ENCODE measurements around the gene NOS1.
"Not testable (repeated sequence)": the region's sequence is repeated elsewhere in the genome, so short reads cannot be mapped to it uniquely, and the experiment has no call there.

Gene NOS1

DNA sequence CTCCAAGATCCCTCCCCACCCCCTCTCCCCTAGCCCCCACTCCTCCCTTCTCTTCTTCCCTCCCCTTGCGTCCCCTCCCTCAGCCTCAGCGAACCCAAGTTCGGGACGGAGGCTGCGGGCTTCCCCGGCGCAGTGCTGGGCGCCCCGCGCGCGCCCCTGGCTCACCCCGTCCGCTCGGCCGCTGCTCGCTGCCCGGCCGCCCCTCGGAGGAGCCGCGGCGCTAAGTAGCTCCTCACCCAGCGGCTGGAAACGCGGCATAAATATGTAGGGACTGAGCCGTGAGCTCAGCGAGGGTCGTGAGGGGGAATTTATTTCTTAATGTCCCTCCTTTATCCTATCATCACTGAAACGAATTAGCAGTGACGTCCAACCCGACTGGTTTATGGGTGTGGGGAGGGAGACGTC lies at the start of gene NOS1:
TSS of gene NOS1 (minus strand) at position 280 of the 405 bp plus-strand sequence. CDS start 30,557 bp downstream, outside the sequence.
- no peak for DNase-seq (ENCODE audit: low read depth in 2 of 2)

GRCh38 chr12:117409286-117409685 lies 47.9 kb upstream of the NOS1 start:
- no peak for DNase-seq (ENCODE audit: low read depth in 2 of 2)

DNA sequence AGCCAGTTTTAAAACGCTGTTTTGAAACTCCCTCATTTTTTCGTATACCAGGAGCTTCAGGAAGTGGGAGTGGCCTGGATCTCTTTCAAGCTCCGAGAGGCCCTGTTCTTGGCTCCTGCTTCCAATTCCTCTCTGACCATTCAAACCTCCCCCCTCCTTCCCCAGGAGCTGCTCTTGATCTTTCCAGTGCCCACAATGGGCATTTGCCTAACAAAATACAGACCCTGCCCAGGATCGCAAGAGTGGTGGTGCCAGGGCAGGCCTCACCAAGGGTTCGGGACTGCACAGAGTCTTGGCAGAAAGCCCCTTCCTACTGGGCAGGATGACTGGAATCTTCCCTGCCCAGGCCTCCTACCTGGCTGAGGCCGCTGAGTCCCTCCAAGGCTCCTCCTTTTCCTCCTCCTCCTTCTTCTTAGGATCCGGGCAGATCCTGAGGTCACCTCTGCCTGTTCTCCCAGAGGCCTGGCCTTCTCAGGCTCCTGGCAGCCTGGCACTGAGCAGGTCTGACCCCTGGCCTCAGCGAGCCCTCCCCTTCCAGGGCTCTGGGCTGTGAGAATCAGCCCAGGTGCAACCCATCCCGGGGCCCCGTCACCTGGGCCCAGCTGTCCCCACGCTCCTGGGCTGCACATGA lies 46.9 kb upstream of the NOS1 start:
- no peak for DNase-seq (ENCODE audit: low read depth in 2 of 2)

DNA sequence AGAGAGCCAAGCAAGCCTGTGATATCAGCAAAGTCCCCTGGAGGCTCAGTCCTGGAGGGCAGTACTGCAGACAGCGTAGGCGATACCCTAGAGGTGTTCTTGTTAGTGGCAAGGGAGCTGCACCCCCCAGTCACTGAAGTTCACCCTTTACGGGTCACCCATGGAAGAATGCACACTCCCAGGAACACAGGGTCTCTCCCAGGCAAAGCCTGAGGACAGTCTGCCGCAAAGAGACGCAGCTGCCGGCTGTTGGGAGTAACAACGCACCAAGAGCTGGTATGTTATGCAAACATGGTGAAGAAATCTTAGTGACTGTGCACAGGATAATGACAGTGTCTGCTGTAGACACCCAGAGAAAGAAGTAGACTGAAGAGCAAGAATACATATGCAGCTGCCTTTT lies 43.5 kb upstream of the NOS1 start:
- no peak for DNase-seq (ENCODE audit: low read depth in 2 of 2)

DNA sequence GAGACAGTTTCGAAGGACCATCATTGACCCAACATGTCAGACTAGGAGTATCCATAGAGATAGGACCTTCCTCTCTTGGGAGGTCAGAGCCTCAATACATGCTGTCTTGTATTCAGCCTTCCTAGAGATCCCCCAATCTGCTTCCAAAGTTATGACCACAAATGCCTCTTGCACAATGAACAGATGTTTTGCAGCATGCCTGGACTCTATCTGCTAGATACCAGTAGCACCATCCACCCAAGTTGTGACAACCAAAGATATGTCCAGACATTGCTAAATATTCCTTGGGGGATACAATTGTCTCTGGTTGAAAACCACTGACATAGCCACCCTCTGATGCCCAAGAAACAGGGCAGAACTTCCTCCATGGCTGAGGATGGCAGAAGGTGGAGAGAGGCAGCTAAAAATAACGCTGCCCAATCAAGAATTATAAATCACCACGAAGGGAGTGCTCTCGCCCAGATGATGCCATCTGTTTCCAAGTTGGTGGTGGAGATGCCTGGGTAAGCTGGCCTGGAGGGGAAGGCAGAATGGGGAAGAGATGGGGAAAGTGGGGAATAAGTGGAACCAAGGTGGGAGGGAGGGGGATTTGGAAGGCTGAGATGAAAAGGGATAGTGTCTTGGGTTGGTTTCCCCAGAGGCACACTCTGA lies 42.9 kb upstream of the NOS1 start:
- no peak for DNase-seq (ENCODE audit: low read depth in 2 of 2)

- DNase-seq (ENCODE audit: low read depth in 2 of 2), result no peak
These were observed 42.2 kb upstream of the NOS1 start for GRCh38 chr12:117403586-117404139.

- DNase-seq (ENCODE audit: low read depth in 2 of 2), result no peak
These were observed 40.9 kb upstream of the NOS1 start for GRCh38 chr12:117402363-117402762.

- no peak for DNase-seq (ENCODE audit: low read depth in 2 of 2)
These were observed 39.5 kb upstream of the NOS1 start for GRCh38 chr12:117400912-117401311.

DNA sequence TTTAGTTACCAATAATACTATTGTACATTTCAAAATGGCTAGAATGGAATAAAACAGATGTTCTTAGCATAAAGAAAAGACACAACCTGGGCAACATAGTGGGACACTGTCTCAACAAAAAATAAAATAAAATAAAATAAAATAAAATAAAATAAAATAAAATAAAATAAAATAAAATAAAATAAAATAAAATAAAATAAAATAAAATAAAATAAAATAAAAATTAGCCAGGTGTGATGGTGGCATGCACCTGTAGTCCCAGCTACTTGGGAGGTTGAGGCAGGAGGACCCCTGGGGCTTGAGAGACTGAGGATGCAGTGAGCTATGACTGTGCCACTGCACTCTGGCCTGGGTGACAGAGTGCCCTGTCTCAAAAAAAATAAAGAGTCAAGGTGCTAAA lies 37.1 kb upstream of the NOS1 start:
- not testable (repeated sequence) for DNase-seq (ENCODE audit: low read depth in 2 of 2)

DNA sequence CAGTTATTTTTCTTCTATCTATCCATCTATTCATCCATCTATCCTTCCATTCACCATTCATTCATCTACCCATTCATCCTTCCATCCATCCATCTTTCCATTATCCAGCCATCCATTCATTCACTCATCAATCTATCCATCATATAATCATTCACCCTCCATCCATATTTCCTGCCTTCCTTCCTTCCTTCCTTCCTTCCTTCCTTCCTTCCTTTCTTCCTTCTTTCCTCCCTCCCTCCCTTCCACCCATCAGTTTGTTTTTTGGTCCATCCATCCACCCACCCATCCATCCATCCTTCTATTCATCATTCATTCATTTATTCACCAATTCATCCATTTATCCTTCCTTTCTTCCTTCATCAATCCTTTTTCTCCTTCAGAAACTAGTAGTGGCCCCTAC lies 34.3 kb upstream of the NOS1 start:
- DNase-seq (ENCODE audit: low read depth in 2 of 2), result no peak

DNA sequence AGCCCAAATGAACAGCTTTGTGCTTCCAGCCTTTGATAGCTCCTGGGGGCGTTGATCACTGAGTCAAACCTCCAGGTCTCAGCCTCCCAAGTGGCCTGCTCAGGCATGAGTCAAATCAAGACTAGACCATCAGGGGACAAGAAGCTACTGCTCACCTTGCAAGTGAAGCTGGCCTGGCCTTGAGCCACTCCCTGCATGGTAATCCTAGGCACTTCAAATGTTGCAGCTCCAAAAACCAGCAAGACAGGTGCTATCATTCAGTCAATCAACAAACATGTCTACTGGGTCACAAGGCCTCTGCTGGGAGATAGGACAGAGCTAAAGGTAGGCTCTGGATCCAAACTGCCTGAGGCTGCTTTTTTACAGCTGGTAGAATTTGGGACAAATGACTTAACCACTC lies 33.1 kb upstream of the NOS1 start:
- DNase-seq (ENCODE audit: low read depth in 2 of 2), result no peak

DNA sequence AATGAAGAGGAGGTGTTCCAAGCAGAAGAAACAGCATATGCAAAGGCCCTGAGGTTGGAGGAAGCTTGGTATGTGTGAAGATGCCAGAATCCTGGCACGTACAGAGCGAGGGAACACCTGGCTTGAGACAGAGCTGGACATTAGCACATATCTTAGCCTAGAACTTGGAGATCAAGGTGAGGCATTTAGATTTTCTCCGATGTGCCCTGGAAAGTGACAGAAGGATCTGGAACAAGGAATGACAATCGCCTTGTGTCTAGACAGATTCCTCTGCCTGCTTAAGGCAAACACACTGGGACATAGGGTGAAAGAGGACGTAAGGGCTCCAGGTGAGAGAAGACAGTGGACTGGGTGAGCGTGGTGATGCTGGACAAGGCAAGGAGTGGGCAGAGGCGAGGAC lies 32.2 kb upstream of the NOS1 start:
- no peak for DNase-seq (ENCODE audit: low read depth in 2 of 2)

DNA sequence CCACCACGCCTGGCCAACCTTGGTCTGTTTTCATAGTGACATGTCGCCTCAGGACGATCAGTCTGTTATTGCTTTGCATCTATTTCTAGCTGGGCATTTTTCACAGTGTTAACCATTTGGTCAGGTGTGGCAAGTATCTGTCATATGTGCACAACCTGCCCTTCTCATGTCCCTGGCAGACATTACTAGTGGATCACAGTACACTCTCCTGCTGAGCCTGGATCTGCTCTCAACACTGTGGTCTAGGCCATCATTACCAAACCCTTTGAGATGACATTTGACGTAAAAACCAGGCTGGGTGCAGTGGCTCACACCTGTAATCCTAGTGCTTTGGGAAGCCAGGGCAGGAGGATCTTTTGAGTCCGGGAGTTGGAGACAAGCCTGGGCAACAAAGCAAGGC lies 29.4 kb upstream of the NOS1 start:
- DNase-seq (ENCODE audit: low read depth in 2 of 2), result no peak

DNA sequence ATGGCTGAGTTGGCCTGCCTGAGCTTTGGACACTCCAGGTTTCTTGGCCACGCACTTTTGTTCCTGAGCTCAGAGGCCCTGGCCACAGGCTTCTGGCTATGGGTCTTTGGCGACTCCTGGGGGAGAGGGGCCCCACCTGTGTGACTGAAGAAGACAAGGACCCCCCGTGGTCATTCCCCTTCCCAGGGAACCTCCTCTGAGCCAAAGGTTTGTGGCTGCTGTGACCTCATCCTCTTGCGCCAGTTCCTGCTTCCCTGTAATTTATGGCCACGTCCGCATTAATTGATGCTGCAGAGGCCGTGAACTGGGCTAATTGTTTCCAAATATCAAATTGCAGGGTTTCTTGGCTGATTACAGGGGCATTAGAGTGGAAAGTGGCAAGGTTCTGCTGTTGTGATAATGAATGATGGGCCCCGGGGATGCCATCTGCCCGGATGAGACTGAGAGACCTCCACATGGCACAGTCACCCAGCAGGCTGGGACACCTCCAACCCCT lies 27.6 kb upstream of the NOS1 start:
- DNase-seq (ENCODE audit: low read depth in 2 of 2), result no peak

DNA sequence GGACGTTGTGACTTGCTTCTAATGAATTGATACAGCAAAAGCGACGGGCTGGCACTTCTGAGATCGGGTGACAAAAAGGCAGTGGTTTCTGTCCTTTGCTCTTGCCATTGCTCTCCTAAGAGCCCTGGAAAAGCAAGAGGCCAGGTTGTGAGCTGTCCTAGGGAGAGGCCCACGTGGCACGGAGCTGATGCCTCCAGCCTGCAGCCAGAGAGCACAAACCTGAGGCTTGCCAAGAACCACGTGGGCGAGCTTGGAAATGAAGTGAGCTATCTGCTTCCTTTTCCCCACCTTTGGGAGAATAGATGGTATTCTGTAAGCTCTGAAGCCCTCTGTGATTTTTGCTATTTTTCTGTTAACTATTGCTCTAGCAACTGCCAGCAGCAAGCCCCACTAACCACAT lies 26.4 kb upstream of the NOS1 start:
- no peak for DNase-seq (ENCODE audit: low read depth in 2 of 2)

DNA sequence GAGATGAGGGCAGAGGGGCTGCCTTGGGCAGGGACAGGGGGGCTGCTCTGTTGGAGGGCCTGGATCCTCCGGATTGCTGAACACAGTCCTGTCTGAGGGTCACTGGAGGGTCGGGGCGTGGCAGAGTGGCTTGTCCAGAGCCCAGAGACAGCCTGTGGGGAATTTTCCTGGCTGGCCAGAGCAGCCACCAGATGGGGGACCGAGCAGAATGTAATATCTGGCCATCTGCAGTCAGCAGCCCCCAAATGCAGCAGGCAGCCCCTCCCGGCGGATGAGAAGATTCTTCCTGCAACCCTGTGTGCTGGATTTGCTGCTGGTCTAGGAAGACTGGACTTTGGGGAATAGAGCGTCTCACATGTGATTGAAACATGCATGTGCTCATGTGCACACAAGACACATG lies 23.3 kb upstream of the NOS1 start:
- no peak for DNase-seq (ENCODE audit: low read depth in 2 of 2)

DNA sequence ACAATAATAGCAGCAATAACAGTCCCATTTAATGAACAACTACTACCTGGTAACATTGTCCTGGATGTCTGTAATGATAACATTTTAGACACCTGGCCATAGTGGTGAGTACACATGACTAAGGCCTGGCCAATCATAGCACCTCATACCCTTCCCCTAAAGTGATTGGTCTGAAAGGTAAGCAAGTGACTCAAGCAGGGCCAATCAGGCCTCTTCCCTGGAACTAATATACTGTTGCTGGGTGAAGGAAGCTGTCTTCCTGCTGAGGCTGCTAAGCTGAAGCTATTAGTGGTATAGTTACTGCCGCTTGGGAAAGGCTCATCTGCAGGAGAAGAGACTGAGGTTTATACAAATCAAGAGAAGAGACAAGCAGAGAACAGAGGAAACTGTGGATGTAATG lies 18.7 kb upstream of the NOS1 start:
- DNase-seq (ENCODE audit: low read depth in 2 of 2), result no peak

- no peak for DNase-seq (ENCODE audit: low read depth in 2 of 2)
These were observed 16.3 kb upstream of the NOS1 start for GRCh38 chr12:117377758-117378157.

DNA sequence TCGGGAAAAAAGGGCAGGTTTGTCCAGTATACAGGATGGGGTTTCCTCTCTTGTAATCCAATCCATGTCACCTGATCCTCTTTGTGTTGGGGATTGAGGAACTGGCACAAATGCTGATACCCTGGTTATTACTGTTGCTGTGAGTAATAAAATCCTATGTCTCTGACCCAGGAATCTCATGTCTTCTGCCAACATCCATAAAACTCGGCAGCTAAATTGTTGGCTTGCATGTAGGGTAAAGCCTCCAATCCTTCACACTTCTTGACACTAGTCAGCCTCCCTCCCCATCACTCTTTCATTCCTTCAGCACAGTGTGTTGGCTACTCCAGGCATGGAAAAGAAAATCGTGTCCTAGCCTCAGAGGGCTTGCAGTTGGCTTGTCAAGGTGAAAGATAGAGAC lies 9.2 kb upstream of the NOS1 start:
- DNase-seq (ENCODE audit: low read depth in 2 of 2), result no peak

GRCh38 chr12:117370000-117370399 lies 8.6 kb upstream of the NOS1 start:
- DNase-seq (ENCODE audit: low read depth in 2 of 2), result not testable (repeated sequence)

DNA sequence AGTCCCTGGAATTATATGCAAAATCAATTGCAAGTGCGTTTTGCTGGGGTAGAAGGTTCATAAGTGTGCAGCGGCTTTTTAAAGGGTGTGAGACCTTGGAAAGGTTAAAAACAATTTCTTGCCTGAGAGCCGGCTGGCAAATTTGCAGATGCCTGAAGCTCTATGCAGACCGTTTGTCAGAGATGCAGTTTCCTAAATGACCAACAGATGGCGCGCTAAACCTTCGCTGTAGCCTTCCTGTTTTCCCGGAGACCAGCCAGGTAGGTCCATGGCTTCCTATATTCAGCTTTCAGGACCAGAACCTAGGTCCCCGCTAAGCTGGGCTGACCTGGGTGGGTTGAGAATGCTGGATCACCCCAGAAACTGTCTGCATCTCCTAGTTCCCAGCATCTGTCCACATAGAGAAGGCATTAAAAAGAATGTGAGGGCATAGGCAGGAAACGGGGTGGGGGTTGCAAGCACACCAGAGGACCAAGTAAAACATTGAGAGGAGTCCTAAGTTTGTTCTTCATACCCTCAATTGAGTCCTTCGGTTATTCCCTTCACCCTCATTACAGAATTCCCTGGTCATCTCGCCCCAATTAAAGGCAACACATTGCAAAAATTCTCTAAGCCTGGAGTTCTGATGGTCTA lies 5.7 kb upstream of the NOS1 start:
- peak; percentile 38 to 45 for DNase-seq (ENCODE audit: low read depth in 2 of 2)

GRCh38 chr12:117365049-117365616 lies 3.7 kb upstream of the NOS1 start:
- DNase-seq (ENCODE audit: low read depth in 2 of 2), result no peak
